ENCODE data around the gene CACNA2D3. TPM values are rescaled to one million over a fixed set of nuclear protein-coding genes. Genes with fewer than 3 reads are reported as not detected.

Gene CACNA2D3
- total RNA-seq, 4 donors from 2014 or later: 0.27 to 1.5 (median 0.79) TPM

DNA sequence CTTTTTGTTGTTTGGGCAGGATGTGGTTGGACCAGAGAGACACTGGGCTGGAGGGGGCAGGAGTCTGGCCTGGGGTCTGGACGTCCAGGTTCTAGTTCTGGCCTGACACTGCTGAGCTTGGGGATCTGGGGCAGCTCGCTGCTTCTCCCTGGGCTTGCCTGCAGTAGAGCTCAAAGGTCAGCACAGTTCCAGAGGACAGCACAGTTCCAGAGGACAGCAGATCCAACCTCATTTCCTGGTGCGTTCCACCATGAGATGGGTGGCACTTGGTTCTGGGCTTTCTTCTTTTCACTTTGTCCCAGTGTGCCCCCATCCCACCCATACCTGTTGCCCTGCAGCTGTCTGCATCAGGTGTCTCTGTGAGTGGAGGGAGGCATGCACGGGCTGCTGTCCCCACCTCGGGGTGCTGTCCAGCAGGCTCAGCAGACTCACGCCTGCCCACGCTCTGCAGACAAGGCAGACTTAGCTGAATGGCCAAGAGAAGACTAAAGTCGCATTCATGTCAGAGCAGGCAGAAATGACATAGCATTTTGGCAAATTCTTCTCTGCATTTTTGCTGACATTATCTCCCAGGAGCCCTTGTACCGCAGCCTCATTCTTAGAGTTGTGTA is 16.7 kb downstream of the CACNA2D3 start:
- peak in 1 of 2 donors; percentile 32 for DNase-seq (ENCODE audit: low spot score in 2 of 2)
- WGBS, 2 donors: 40 to 49% methylated on average over 9 of the region's 9 CpGs
- H3K4me3 ChIP-seq (ENCODE audit: low read depth, poor library complexity, severe bottlenecking): no peak overlapping the region
- TF ChIP-seq, protein P1, sequence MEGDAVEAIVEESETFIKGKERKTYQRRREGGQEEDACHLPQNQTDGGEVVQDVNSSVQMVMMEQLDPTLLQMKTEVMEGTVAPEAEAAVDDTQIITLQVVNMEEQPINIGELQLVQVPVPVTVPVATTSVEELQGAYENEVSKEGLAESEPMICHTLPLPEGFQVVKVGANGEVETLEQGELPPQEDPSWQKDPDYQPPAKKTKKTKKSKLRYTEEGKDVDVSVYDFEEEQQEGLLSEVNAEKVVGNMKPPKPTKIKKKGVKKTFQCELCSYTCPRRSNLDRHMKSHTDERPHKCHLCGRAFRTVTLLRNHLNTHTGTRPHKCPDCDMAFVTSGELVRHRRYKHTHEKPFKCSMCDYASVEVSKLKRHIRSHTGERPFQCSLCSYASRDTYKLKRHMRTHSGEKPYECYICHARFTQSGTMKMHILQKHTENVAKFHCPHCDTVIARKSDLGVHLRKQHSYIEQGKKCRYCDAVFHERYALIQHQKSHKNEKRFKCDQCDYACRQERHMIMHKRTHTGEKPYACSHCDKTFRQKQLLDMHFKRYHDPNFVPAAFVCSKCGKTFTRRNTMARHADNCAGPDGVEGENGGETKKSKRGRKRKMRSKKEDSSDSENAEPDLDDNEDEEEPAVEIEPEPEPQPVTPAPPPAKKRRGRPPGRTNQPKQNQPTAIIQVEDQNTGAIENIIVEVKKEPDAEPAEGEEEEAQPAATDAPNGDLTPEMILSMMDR (IDR thresholded peaks at IDR 0.05): no peak
- TF ChIP-seq POLR2A (IDR thresholded peaks at IDR 0.05): no peak
- intact Hi-C loops (cut with DNase I; ENCODE audit: low total_unique reads): no loop called here

DNA sequence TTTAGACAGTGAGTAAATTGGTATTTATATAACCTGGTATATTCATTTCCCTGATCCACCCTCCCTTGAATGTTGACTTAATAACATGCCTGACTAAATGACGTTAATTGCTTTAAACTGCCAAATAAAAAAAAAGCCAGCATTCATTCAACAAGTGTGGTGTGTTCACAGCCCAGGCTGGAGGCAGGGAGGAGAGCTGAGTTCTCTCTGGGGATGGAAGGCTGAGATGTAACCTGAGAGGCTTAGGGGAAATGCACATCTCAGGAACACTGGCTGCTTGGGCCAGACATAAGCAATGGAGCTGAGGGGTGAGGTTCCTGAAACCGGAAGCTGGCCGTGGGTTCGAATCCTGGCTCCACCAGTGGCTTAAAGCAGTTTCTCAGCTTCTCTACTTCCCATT is 17.3 kb downstream of the CACNA2D3 start:
- TF ChIP-seq, protein P1 (IDR thresholded peaks at IDR 0.05): no peak
- TF ChIP-seq POLR2A (IDR thresholded peaks at IDR 0.05): no peak
- no peak for DNase-seq (ENCODE audit: low spot score in 2 of 2)
- intact Hi-C loops (cut with DNase I; ENCODE audit: low total_unique reads): no loop called here
- no peak overlapping the region for H3K4me3 ChIP-seq (ENCODE audit: low read depth, poor library complexity, severe bottlenecking)
- WGBS, 2 donors: 66 to 79% methylated on average over 4 of the region's 4 CpGs

DNA sequence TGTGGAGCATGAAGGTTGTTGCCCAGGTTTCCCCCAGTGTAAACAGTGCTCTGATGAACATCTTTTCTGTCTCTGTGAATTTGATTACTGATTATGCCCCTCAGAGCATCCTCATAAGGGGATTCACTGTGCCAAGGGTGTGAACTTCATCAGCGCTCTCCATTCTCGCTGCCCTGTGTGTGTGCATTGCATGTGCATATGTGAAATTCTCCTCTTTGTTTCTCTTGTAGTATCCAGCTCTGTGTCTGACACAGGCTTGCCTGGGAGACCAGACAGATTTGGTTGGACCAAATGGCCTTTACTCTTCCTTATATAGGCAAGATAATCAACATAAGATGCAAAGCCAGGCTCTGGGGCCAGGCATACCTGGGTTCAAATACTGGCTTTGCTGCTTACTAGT is 21.9 kb downstream of the CACNA2D3 start:
- intact Hi-C loops (cut with DNase I; ENCODE audit: low total_unique reads): no loop called here
- no peak for DNase-seq (ENCODE audit: low spot score in 2 of 2)
- TF ChIP-seq, protein P1 (IDR thresholded peaks at IDR 0.05): no peak
- TF ChIP-seq POLR2A (IDR thresholded peaks at IDR 0.05): no peak
- H3K4me3 ChIP-seq (ENCODE audit: low read depth, poor library complexity, severe bottlenecking): no peak overlapping the region
- WGBS, 2 donors: 78 to 83% methylated on average over 2 of the region's 2 CpGs

DNA sequence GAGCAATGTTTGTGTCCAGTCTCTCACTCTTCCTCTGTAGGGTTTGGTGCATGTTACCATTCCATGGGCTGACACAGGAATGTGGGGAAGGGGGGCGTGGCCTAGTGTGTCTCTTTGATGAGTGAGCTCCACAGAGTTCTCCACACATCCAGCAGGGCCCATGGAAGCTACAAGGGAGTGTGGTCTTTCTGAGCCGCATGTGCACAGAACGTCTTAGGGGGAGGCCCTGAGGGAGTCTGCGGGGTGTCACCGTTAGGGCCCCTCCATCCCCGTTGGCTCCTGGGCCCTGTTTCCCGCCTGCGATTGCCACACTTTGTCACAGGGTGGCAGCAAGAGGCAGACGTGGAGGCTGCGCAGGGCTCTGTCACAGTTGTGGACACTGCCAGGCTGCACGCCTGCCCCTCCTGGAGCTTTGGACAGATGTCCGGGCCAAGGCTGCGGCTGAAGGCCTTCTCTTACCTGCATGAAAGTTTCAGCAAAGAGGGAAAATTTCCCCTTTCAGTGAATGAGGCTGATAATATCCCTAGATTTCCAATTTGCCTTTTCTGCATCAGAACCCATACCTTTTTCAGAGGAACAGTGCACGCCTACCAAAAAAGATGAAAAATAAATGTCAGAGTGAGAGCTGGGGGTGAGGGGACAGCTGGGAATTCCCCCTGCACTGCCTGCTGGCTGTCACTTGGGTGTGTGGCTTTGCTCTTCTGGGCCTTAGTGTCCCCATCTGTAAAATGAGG is 24.3 kb downstream of the CACNA2D3 start:
- H3K4me3 ChIP-seq (ENCODE audit: low read depth, poor library complexity, severe bottlenecking): no peak overlapping the region
- no peak for DNase-seq (ENCODE audit: low spot score in 2 of 2)
- intact Hi-C loops (cut with DNase I; ENCODE audit: low total_unique reads): no loop called here
- 18% methylated on average over 10 of the region's 14 CpGs for WGBS, 2 donors
- TF ChIP-seq, protein P1 (IDR thresholded peaks at IDR 0.05): no peak
- TF ChIP-seq POLR2A (IDR thresholded peaks at IDR 0.05): no peak

DNA sequence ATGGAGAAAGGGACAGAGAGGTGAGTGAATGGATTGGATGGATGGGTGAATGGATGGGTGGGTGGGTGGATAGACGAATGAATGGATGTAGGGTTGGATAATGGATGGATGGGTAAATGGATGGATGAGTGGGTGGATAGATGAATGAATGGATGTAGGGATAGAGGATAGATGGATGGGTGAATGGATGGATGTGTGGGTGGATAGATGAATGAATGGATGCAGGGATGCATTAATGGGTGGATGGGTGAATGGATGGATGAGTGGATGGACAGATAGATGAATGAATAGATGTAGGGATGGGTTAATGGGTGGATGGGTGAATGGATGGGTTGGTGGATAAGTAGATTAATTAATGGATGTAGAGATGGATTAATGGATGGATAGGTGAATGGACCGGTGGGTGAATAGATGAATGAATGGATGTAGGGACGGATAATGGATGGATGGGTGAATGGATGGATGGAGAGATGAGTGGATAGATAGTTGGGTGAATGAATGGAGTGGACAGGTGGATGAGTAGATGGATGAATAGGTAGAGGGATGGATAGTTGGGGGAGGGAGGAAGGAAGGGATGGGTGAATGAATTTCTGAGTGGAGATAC is 28.6 kb downstream of the CACNA2D3 start:
- intact Hi-C loops (cut with DNase I; ENCODE audit: low total_unique reads): no loop called here
- peak in 1 of 2 donors; percentile 3 for DNase-seq (ENCODE audit: low spot score in 2 of 2)
- WGBS, 2 donors: 90 to 91% methylated on average over 3 of the region's 3 CpGs
- TF ChIP-seq, protein P1 (IDR thresholded peaks at IDR 0.05): no peak
- no peak for TF ChIP-seq POLR2A (IDR thresholded peaks at IDR 0.05)
- no peak overlapping the region for H3K4me3 ChIP-seq (ENCODE audit: low read depth, poor library complexity, severe bottlenecking)

All from lower leg skin (tissue), 4 donors.